ENCODE data around the gene PEMT.

Gene PEMT

GRCh38 chr17:17514993-17515933 is 76.2 kb downstream of the PEMT start:
- H3K27ac ChIP-seq (ENCODE audit: low read length), result no peak overlapping the region
- H3K27me3 ChIP-seq (ENCODE audit: insufficient read depth, low read length), result no peaks in the 10 kb centered on the region
- H3K36me3 ChIP-seq (ENCODE audit: insufficient read depth, low read depth, low read length), result no peaks in the 10 kb centered on the region
- H3K9me3 ChIP-seq (ENCODE audit: insufficient read depth, low read depth, low read length), result no peaks in the 10 kb centered on the region
- H3K9ac ChIP-seq (ENCODE audit: low read depth, low read length), result no peak overlapping the region
- H3K4me3 ChIP-seq (ENCODE audit: low read length), result no peak overlapping the region
- peaks cover 8% of the 10 kb centered on the region; the same call in 1 of the 2 replicates for H3K4me1 ChIP-seq (ENCODE audit: insufficient read depth, low read length)

GRCh38 chr17:17514361-17514992 is 77.0 kb downstream of the PEMT start:
- no peak overlapping the region for H3K27ac ChIP-seq (ENCODE audit: low read length)
- H3K9me3 ChIP-seq (ENCODE audit: insufficient read depth, low read depth, low read length), result no peaks in the 10 kb centered on the region

DNA sequence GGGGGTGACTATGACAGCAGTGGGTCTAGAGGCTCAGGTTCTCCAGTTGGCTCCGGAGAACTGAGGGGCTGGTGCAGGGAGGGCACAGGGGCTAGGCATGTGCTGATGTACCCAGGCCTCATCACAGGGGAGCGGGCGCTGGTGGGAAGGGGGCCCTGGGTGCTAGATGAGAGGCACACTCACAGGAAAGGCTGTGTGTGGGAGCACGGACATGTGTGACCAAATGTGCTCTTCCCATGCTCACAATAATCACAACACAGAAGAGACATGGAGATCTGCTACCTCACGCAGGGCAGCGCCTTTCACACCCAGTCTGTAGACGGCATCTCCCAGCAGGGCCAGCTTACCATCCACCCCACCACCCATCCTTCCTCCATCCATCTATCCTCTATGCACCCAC is 77.9 kb downstream of the PEMT start:
- H3K36me3 ChIP-seq (ENCODE audit: insufficient read depth, low read depth, low read length), result no peaks in the 10 kb centered on the region
- H3K4me3 ChIP-seq (ENCODE audit: low read length), result no peak overlapping the region
- no peak overlapping the region for H3K27ac ChIP-seq (ENCODE audit: low read length)
- peaks cover 8% of the 10 kb centered on the region; the same call in 1 of the 2 replicates for H3K4me1 ChIP-seq (ENCODE audit: insufficient read depth, low read length)
- H3K27me3 ChIP-seq (ENCODE audit: insufficient read depth, low read length), result no peaks in the 10 kb centered on the region
- H3K9me3 ChIP-seq (ENCODE audit: insufficient read depth, low read depth, low read length), result no peaks in the 10 kb centered on the region
- no peak overlapping the region for H3K9ac ChIP-seq (ENCODE audit: low read depth, low read length)

More at GRCh38 chr17:17514361-17514992, 77.0 kb downstream of the PEMT start:
- no peaks in the 10 kb centered on the region for H3K36me3 ChIP-seq (ENCODE audit: insufficient read depth, low read depth, low read length)
- no peak overlapping the region for H3K4me3 ChIP-seq (ENCODE audit: low read length)
- H3K4me1 ChIP-seq (ENCODE audit: insufficient read depth, low read length), result peaks cover 8% of the 10 kb centered on the region; the same call in 1 of the 2 replicates
- H3K9ac ChIP-seq (ENCODE audit: low read depth, low read length), result no peak overlapping the region
- no peaks in the 10 kb centered on the region for H3K27me3 ChIP-seq (ENCODE audit: insufficient read depth, low read length)

- Histone ChIP-seq H3K4me3 (ENCODE audit: low read length) (no peak overlapping the region), H3K9ac (ENCODE audit: low read depth, low read length) (no peak overlapping the region), H3K9me3 (ENCODE audit: insufficient read depth, low read depth, low read length) (no peaks in the 10 kb centered on the region), H3K4me1 (ENCODE audit: insufficient read depth, low read length) (peaks cover 8% of the 10 kb centered on the region; the same call in 1 of the 2 replicates), H3K36me3 (ENCODE audit: insufficient read depth, low read depth, low read length) (no peaks in the 10 kb centered on the region), H3K27me3 (ENCODE audit: insufficient read depth, low read length) (no peaks in the 10 kb centered on the region), H3K27ac (ENCODE audit: low read length) (no peak overlapping the region)
These were observed 78.6 kb downstream of the PEMT start for GRCh38 chr17:17512866-17513265.

DNA sequence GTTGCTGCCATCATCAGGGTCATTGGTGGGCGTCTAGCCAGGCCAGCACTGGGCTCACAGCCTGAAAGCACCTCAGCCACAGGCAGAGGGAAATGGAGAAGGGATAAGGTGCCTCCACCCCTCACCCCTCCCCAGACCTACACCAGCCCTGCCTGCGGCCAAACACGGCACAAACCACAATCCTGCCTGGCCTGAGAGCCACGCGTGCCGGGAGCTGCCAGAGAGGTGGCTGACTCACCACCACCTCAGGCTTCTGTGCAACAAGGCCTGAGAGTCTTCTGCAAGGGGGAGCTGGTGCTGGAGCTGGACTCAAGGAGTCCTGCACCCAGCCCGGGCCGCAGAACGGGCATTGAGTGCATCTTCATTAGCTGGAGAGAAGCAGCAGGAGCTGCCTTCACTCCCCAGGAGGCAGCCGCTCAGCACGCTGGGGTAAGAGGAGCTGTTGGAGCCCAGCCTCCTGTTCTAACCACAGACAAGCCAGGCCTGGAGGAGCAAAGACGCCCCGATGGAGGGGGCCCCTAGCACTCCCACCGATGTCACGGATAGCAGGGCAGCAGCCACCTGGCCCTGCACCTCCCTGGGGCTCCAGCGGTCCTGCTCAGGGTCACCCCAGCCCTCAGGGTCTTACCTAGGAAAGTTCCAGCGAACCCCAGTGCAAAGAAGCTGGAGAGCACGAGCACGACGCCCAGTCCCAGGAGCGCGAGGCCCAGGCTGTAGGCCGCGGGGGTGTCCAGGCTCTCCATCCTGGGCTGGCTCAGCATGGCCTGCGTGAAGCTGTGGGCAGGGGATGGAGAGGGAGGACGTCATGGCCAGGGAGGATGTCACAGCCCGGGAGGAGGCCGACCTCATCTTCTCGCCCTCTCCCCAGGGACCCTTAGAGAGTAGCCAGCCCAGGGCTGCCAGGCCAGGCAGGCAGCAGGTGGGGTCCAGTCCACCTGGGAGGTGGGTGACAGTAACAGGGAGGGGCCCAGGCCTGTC is 79.3 kb downstream of the PEMT start:
- Histone ChIP-seq H3K9ac (ENCODE audit: low read depth, low read length) (no peak overlapping the region), H3K27ac (ENCODE audit: low read length) (no peak overlapping the region), H3K9me3 (ENCODE audit: insufficient read depth, low read depth, low read length) (no peaks in the 10 kb centered on the region), H3K36me3 (ENCODE audit: insufficient read depth, low read depth, low read length) (no peaks in the 10 kb centered on the region), H3K27me3 (ENCODE audit: insufficient read depth, low read length) (no peaks in the 10 kb centered on the region), H3K4me1 (ENCODE audit: insufficient read depth, low read length) (peaks cover 8% of the 10 kb centered on the region; the same call in 1 of the 2 replicates), H3K4me3 (ENCODE audit: low read length) (no peak overlapping the region)

GRCh38 chr17:17511293-17511741 is 80.2 kb downstream of the PEMT start:
- Histone ChIP-seq H3K36me3 (ENCODE audit: insufficient read depth, low read depth, low read length) (no peaks in the 10 kb centered on the region), H3K4me3 (ENCODE audit: low read length) (no peak overlapping the region), H3K4me1 (ENCODE audit: insufficient read depth, low read length) (peaks cover 8% of the 10 kb centered on the region; the same call in 1 of the 2 replicates), H3K27ac (ENCODE audit: low read length) (no peak overlapping the region), H3K27me3 (ENCODE audit: insufficient read depth, low read length) (no peaks in the 10 kb centered on the region), H3K9me3 (ENCODE audit: insufficient read depth, low read depth, low read length) (no peaks in the 10 kb centered on the region), H3K9ac (ENCODE audit: low read depth, low read length) (no peak overlapping the region)

DNA sequence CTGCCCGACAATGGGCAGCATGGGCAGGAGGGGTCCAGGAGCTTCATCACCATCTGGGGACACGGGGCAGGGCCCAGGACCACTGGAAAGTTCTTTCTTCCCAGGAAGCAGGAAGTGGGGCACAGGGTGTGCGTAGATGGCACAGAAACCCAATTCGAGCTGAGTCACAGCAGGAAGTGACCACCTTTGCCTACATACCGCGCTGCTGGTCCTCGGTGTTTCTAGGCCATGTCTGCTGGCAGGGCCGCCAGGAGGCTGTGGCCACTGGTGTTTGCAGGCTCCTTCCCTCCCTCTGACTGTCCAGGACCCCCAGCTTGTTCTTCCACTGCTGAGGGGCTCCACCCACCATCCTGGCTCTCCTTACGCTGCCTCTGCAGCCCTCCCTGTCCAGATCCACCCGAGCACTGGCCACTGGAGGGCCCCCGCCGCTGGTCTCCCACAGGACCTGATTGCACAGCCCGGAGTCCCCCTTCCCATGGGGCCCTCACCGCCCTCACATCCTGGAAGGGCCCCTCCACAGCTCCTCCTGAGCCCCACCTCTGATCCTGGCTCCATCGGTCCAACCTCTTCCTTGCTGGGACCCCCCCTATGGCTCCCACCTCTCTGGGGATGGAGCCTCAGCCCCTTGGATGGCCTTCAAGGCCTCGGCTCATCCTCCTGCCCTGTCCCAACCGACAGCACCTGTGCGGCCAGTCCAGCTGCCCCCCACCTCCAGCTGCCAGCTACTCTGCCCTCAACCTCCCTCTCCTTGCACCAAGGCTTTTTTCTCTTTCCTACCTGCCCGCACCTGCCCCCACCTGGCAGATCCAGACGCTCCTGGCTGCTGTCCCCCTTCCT is 80.8 kb downstream of the PEMT start:
- Histone ChIP-seq H3K27ac (ENCODE audit: low read length) (no peak overlapping the region), H3K27me3 (ENCODE audit: insufficient read depth, low read length) (no peaks in the 10 kb centered on the region), H3K36me3 (ENCODE audit: insufficient read depth, low read depth, low read length) (no peaks in the 10 kb centered on the region), H3K4me1 (ENCODE audit: insufficient read depth, low read length) (peaks cover 5% of the 10 kb centered on the region; the same call in 1 of the 2 replicates), H3K9ac (ENCODE audit: low read depth, low read length) (no peak overlapping the region), H3K9me3 (ENCODE audit: insufficient read depth, low read depth, low read length) (no peaks in the 10 kb centered on the region), H3K4me3 (ENCODE audit: low read length) (no peak overlapping the region)

DNA sequence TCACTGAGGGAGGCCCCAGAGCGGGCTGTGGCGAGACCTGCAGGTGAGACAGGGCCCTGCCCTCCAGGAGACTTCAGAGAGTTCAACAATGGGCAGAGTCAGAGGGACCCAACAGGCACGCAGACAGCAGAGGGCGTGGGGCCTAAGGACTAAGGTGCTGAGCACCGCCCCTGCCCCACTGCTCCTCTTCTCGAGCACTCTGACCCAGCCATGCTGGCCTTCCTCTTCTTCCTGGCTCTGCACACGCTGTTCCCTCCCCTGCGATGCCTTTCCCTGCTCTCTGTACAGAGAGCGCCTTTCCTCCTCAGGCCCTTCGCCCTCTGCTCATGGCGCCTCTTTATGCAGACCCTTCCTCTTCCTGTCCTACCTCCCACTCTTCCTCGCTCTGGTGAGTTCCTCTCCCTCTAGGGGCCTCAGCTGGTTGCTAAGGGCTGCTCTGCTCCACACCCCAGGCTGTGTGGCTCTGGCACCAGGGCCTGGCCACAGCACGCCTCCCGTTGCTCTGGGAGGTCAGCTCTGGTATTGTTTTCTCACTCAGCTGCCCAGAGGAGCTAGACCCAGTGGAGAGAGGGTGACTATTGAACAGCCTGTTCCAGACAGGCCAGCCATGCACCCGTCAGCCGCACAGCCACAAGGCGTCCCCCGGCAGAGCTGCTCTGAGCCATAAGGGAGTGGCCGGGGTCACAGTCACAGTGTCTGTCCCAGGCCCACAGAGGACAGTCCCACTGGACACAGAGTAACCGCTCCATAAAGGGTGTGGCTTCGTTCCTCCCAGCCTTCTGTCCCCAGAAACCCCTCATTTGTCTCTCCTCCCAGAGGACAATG is 81.7 kb downstream of the PEMT start:
- Histone ChIP-seq H3K4me1 (ENCODE audit: insufficient read depth, low read length) (no peaks in the 10 kb centered on the region; the same call in 1 of the 2 replicates), H3K27ac (ENCODE audit: low read length) (no peak overlapping the region), H3K9ac (ENCODE audit: low read depth, low read length) (no peak overlapping the region), H3K27me3 (ENCODE audit: insufficient read depth, low read length) (no peaks in the 10 kb centered on the region), H3K4me3 (ENCODE audit: low read length) (no peak overlapping the region), H3K36me3 (ENCODE audit: insufficient read depth, low read depth, low read length) (no peaks in the 10 kb centered on the region), H3K9me3 (ENCODE audit: insufficient read depth, low read depth, low read length) (no peaks in the 10 kb centered on the region)

- Histone ChIP-seq H3K27me3 (ENCODE audit: insufficient read depth, low read length) (no peaks in the 10 kb centered on the region), H3K9ac (ENCODE audit: low read depth, low read length) (no peak overlapping the region), H3K9me3 (ENCODE audit: insufficient read depth, low read depth, low read length) (no peaks in the 10 kb centered on the region), H3K4me3 (ENCODE audit: low read length) (no peak overlapping the region), H3K27ac (ENCODE audit: low read length) (no peak overlapping the region), H3K36me3 (ENCODE audit: insufficient read depth, low read depth, low read length) (no peaks in the 10 kb centered on the region), H3K4me1 (ENCODE audit: insufficient read depth, low read length) (no peaks in the 10 kb centered on the region)
These were observed 82.6 kb downstream of the PEMT start for GRCh38 chr17:17508646-17509591.
